Measurements from ENCODE around the gene CTNNBL1. TPM values are rescaled to one million over a fixed set of nuclear protein-coding genes. Genes with fewer than 3 reads are reported as not detected.
"Not testable (repeated sequence)": the region's sequence is repeated elsewhere in the genome, so short reads cannot be mapped to it uniquely, and the experiment has no call there.

The CTNNBL1 gene
- total and polyA plus RNA-seq, 9 donors, result 21.9 to 38.4 (median 32.9) TPM

DNA sequence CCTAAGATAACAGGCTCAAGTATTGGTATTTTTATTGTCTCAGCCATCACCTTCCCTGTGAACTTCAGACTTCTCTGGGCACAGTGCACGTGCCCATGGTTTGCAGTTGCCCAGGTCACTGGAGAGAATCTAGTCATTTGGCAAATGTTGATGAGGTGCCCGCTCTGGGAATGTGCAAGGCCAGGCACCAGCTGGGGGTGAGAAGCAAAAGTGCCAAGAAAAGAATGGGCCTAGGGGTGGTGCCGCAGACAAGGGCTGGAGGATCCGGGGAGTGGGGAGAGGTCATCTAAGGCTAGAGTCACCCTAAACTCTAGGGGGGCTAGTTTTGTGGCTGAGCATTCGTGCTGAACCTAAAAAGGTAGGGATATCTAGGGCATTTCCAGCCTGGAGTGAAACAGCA is 152.0 kb downstream of the CTNNBL1 start:
- Histone ChIP-seq H3K36me3 (ENCODE audit: control insufficient read depth, insufficient read depth, low read length) (peaks cover 28% of the 10 kb centered on the region), H3K4me1 (ENCODE audit: control insufficient read depth, insufficient read depth, low read length) (peaks cover 4% of the 10 kb centered on the region), H3K4me3 (ENCODE audit: low read length) (no peak overlapping the region), H3K9me3 (replicated peaks; ENCODE audit: control insufficient read depth, low read depth, low read length) (no peaks in the 10 kb centered on the region), H3K27ac (ENCODE audit: low read length) (no peak overlapping the region), H3K27me3 (ENCODE audit: control insufficient read depth, insufficient read depth, low read length) (no peaks in the 10 kb centered on the region)
- WGBS (ENCODE audit: insufficient coverage), result 88% methylated on average over 5 of the region's 5 CpGs
- no peak for DNase-seq

GRCh38 chr20:37846573-37846972 is 152.7 kb downstream of the CTNNBL1 start:
- whole genome bisulfite sequencing (ENCODE audit: insufficient coverage), result 86% methylated on average over 2 of the region's 4 CpGs
- H3K36me3 ChIP-seq (ENCODE audit: control insufficient read depth, insufficient read depth, low read length), result peaks cover 30% of the 10 kb centered on the region

DNA sequence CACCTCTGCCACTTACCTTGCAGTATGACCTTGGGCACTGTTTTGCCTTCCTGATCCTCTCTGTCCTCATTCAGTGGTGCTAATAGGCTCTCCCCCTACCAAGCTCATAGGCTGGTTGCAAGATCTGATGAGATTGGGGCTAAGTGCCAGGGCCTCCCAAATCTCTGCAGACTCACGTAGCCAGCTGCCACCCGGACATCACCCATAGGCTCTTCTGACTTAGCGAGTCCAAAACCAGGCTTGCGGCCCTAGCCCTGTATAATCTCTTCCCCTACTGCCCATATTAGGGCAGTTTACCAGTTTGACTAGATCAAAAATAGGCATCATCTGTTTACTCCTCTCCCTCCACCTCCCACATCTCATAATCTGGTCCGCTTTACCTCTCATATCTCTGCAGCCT is 154.9 kb downstream of the CTNNBL1 start:
- Histone ChIP-seq H3K27me3 (ENCODE audit: control insufficient read depth, insufficient read depth, low read length) (no peaks in the 10 kb centered on the region), H3K36me3 (ENCODE audit: control insufficient read depth, insufficient read depth, low read length) (peaks cover 25% of the 10 kb centered on the region), H3K9me3 (replicated peaks; ENCODE audit: control insufficient read depth, low read depth, low read length) (no peaks in the 10 kb centered on the region), H3K27ac (ENCODE audit: low read length) (no peak overlapping the region), H3K4me3 (ENCODE audit: low read length) (no peak overlapping the region), H3K4me1 (ENCODE audit: control insufficient read depth, insufficient read depth, low read length) (peaks cover 4% of the 10 kb centered on the region)
- no peak for DNase-seq
- 76% methylated on average over 5 of the region's 5 CpGs for WGBS (ENCODE audit: insufficient coverage)

More at GRCh38 chr20:37846573-37846972, 152.7 kb downstream of the CTNNBL1 start:
- Histone ChIP-seq H3K9me3 (replicated peaks; ENCODE audit: control insufficient read depth, low read depth, low read length) (no peaks in the 10 kb centered on the region), H3K4me1 (ENCODE audit: control insufficient read depth, insufficient read depth, low read length) (peaks cover 4% of the 10 kb centered on the region), H3K4me3 (ENCODE audit: low read length) (no peak overlapping the region), H3K27ac (ENCODE audit: low read length) (no peak overlapping the region), H3K27me3 (ENCODE audit: control insufficient read depth, insufficient read depth, low read length) (no peaks in the 10 kb centered on the region)
- no peak for DNase-seq

DNA sequence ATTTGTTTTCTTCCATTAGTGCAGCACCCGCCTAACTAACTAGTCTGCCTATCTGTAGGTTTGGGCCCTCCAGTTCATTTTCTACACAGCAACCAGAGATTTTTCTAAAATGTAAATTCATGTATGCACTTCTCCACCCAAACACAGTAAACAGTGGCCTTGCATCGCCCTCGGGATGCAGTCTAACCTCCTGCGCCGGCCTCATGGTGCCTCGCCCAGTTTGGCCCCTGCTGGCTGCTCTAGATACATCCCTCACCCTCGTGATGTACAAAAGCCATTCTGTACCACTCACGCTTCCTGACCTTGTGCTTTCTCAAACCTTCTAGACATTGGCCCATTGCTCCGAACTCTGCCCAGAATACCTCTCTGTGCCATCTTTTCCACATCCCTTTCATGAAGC is 155.3 kb downstream of the CTNNBL1 start:
- 93% methylated on average over 9 of the region's 9 CpGs for WGBS (ENCODE audit: insufficient coverage)
- H3K27ac ChIP-seq (ENCODE audit: low read length), result no peak overlapping the region
- DNase-seq, result no peak
- peaks cover 25% of the 10 kb centered on the region for H3K36me3 ChIP-seq (ENCODE audit: control insufficient read depth, insufficient read depth, low read length)
- H3K4me3 ChIP-seq (ENCODE audit: low read length), result no peak overlapping the region
- peaks cover 4% of the 10 kb centered on the region for H3K4me1 ChIP-seq (ENCODE audit: control insufficient read depth, insufficient read depth, low read length)
- no peaks in the 10 kb centered on the region for H3K27me3 ChIP-seq (ENCODE audit: control insufficient read depth, insufficient read depth, low read length)
- H3K9me3 ChIP-seq (replicated peaks; ENCODE audit: control insufficient read depth, low read depth, low read length), result no peaks in the 10 kb centered on the region

GRCh38 chr20:37849566-37849965 is 155.7 kb downstream of the CTNNBL1 start:
- 80% methylated on average over 1 of the region's 2 CpGs for WGBS (ENCODE audit: insufficient coverage)
- Histone ChIP-seq H3K9me3 (replicated peaks; ENCODE audit: control insufficient read depth, low read depth, low read length) (no peaks in the 10 kb centered on the region), H3K27ac (ENCODE audit: low read length) (no peak overlapping the region), H3K4me1 (ENCODE audit: control insufficient read depth, insufficient read depth, low read length) (peaks cover 4% of the 10 kb centered on the region), H3K27me3 (ENCODE audit: control insufficient read depth, insufficient read depth, low read length) (no peaks in the 10 kb centered on the region), H3K4me3 (ENCODE audit: low read length) (no peak overlapping the region), H3K36me3 (ENCODE audit: control insufficient read depth, insufficient read depth, low read length) (peaks cover 25% of the 10 kb centered on the region)
- no peak for DNase-seq

DNA sequence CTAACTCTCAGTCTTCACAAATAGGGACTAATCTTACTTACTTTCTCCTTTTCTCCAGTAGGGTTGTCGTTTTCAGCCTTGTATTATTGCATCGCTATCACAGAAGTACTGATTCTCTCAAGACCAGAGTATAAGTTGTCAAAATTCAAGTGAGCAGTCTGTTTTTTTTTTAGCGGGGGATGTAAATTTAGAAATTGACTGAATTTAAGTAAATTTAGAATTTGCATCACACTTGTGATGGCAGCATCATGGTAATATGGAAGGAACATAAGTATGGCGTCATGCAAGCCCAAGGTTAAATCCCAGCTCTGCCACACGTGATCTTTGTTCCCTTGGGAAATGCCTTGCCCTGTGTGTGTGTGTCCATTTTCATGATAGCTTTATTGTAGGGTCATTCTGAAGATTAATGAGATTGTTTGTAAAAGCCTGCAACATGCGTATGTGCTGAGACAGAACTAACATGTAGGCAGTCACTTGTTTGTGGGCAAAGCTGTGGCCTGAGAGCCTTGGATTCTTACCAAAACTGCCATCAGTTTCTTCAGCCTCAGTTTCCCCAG is 156.3 kb downstream of the CTNNBL1 start:
- Histone ChIP-seq H3K4me3 (ENCODE audit: low read length) (no peak overlapping the region), H3K27me3 (ENCODE audit: control insufficient read depth, insufficient read depth, low read length) (no peaks in the 10 kb centered on the region), H3K36me3 (ENCODE audit: control insufficient read depth, insufficient read depth, low read length) (peaks cover 25% of the 10 kb centered on the region), H3K9me3 (replicated peaks; ENCODE audit: control insufficient read depth, low read depth, low read length) (no peaks in the 10 kb centered on the region), H3K4me1 (ENCODE audit: control insufficient read depth, insufficient read depth, low read length) (peaks cover 3% of the 10 kb centered on the region), H3K27ac (ENCODE audit: low read length) (no peak overlapping the region)
- DNase-seq, result no peak
- WGBS (ENCODE audit: insufficient coverage), result 100% methylated on average over 1 of the region's 6 CpGs

DNA sequence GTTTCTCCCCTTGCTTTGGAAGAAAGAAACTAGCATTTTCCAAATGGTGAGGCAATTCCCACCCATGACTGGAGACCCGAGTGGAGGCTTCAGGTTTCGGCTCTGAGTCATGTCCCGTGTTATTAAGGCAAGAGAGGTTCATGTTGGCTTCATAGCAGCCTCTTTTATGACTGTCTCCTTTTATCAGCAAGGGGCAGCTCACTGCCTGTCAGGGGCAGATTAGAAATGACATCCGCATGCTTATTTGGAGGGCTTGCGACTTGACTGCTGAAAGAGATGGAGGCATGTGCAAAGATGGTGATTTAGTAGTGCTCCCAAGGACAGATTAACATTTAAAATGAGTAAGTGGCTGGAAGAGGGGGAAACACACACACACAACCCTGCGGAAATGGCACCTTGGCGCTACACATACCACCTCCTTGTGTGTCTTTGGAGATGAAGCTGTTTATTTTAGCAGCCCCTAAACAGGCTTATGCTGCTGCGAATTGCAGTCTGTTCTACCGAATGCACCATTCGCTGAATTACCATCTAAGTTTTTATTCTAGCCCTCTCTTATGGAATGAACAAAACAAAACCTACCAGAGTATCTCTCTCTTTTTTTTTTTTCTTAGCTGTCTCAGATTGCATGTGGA is 157.0 kb downstream of the CTNNBL1 start:
- no peak for DNase-seq
- H3K27ac ChIP-seq (ENCODE audit: low read length), result no peak overlapping the region
- no peaks in the 10 kb centered on the region for H3K9me3 ChIP-seq (replicated peaks; ENCODE audit: control insufficient read depth, low read depth, low read length)
- peaks cover 25% of the 10 kb centered on the region for H3K36me3 ChIP-seq (ENCODE audit: control insufficient read depth, insufficient read depth, low read length)
- 48% methylated on average over 4 of the region's 10 CpGs for WGBS (ENCODE audit: insufficient coverage)
- no peaks in the 10 kb centered on the region for H3K4me1 ChIP-seq (ENCODE audit: control insufficient read depth, insufficient read depth, low read length)
- no peaks in the 10 kb centered on the region for H3K27me3 ChIP-seq (ENCODE audit: control insufficient read depth, insufficient read depth, low read length)
- H3K4me3 ChIP-seq (ENCODE audit: low read length), result no peak overlapping the region

GRCh38 chr20:37852666-37853065 is 158.8 kb downstream of the CTNNBL1 start:
- H3K9me3 ChIP-seq (replicated peaks; ENCODE audit: control insufficient read depth, low read depth, low read length), result no peaks in the 10 kb centered on the region
- H3K36me3 ChIP-seq (ENCODE audit: control insufficient read depth, insufficient read depth, low read length), result peaks cover 23% of the 10 kb centered on the region
- no peaks in the 10 kb centered on the region for H3K4me1 ChIP-seq (ENCODE audit: control insufficient read depth, insufficient read depth, low read length)
- no peak overlapping the region for H3K27ac ChIP-seq (ENCODE audit: low read length)
- 95% methylated on average over 4 of the region's 6 CpGs for WGBS (ENCODE audit: insufficient coverage)
- H3K4me3 ChIP-seq (ENCODE audit: low read length), result no peak overlapping the region
- no peak for DNase-seq
- H3K27me3 ChIP-seq (ENCODE audit: control insufficient read depth, insufficient read depth, low read length), result no peaks in the 10 kb centered on the region

DNA sequence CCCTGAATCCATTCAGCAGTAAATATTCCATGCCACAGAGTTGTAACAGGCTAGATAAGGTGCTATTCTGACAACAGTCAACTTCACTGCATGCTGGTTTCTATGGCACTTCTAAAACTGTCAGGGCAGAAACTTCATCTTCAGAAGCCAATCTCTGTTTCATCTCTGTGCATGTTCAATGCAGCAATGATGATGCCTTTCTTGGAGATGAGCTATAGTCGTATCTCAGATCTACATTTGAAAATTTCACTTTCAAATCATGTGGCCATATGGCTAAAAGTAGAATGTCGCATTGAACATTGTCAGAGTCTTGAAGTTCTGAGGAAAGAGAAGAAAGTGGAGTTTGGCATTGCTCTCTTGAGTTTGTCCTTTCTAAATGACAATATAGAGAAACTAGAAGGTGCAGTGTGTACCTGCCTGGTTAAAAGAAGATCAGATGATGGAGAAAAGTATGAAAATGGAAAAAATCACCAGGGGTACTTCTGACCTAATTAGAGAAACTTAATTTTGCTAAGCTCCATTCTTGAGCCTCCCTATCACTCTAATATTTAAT is 160.1 kb downstream of the CTNNBL1 start:
- Histone ChIP-seq H3K9me3 (replicated peaks; ENCODE audit: control insufficient read depth, low read depth, low read length) (no peaks in the 10 kb centered on the region), H3K27ac (ENCODE audit: low read length) (no peak overlapping the region), H3K4me1 (ENCODE audit: control insufficient read depth, insufficient read depth, low read length) (no peaks in the 10 kb centered on the region), H3K36me3 (ENCODE audit: control insufficient read depth, insufficient read depth, low read length) (peaks cover 14% of the 10 kb centered on the region), H3K4me3 (ENCODE audit: low read length) (no peak overlapping the region), H3K27me3 (ENCODE audit: control insufficient read depth, insufficient read depth, low read length) (no peaks in the 10 kb centered on the region)
- DNase-seq, result no peak
- WGBS (ENCODE audit: insufficient coverage), result no CpG with 5 or more reads among the region's 2 CpGs

GRCh38 chr20:37856034-37856433 is 162.2 kb downstream of the CTNNBL1 start:
- H3K4me1 ChIP-seq (ENCODE audit: control insufficient read depth, insufficient read depth, low read length); H3K27me3 ChIP-seq (ENCODE audit: control insufficient read depth, insufficient read depth, low read length); H3K4me3 ChIP-seq (ENCODE audit: low read length); DNase-seq; H3K27ac ChIP-seq (ENCODE audit: low read length); H3K9me3 ChIP-seq (replicated peaks; ENCODE audit: control insufficient read depth, low read depth, low read length): not testable (repeated sequence)
- peaks cover 18% of the 10 kb centered on the region for H3K36me3 ChIP-seq (ENCODE audit: control insufficient read depth, insufficient read depth, low read length)
- WGBS (ENCODE audit: insufficient coverage), result 100% methylated on average over 3 of the region's 5 CpGs
